GM12874 (cell line): Measurements from ENCODE around the gene SVOP.

Experiments used
- CTCF ChIP-seq: IDR thresholded peaks from 2 replicates; pipeline ENCODE4 v1.5.1; 2011; ENCODE audit warnings: low read depth, mild to moderate bottlenecking, control low read depth, low read length, moderate library complexity; ENCODE audit not compliant: insufficient read depth

SVOP gene, protein sequence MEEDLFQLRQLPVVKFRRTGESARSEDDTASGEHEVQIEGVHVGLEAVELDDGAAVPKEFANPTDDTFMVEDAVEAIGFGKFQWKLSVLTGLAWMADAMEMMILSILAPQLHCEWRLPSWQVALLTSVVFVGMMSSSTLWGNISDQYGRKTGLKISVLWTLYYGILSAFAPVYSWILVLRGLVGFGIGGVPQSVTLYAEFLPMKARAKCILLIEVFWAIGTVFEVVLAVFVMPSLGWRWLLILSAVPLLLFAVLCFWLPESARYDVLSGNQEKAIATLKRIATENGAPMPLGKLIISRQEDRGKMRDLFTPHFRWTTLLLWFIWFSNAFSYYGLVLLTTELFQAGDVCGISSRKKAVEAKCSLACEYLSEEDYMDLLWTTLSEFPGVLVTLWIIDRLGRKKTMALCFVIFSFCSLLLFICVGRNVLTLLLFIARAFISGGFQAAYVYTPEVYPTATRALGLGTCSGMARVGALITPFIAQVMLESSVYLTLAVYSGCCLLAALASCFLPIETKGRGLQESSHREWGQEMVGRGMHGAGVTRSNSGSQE

DNA sequence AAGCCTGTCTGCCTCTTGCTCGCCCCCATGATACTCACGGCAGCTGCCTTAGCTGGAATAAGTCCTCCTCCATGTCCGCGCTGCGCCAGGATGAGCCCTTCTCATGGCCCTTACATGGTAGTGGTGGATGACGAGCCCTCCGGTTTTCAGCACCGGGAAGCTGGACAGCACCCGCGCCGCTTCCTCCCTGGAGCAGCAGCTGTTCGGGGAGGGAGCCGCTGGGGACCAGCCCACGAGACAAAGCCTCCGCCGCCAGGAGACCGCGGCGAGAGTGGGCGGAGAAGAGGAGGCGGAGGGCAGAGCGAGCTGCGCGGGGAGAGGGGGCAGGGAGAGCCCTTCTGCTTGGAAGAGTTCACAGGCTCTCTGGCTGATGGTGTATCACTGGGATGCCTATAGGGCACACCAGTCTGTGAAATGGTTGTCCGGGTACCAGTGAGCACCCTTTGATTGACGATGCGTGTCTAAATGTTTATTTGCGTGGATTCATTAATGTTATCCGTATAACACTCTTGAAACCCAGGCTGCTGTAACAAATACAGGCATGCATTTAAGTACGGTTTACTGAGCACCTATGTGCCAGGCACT is at the start of gene SVOP:
Gene SVOP, minus strand, starts transcription at position 273 of the 585 bp plus-strand sequence. Its CDS starts 200 bp downstream, at position 73.
- no peak for TF ChIP-seq CTCF

DNA sequence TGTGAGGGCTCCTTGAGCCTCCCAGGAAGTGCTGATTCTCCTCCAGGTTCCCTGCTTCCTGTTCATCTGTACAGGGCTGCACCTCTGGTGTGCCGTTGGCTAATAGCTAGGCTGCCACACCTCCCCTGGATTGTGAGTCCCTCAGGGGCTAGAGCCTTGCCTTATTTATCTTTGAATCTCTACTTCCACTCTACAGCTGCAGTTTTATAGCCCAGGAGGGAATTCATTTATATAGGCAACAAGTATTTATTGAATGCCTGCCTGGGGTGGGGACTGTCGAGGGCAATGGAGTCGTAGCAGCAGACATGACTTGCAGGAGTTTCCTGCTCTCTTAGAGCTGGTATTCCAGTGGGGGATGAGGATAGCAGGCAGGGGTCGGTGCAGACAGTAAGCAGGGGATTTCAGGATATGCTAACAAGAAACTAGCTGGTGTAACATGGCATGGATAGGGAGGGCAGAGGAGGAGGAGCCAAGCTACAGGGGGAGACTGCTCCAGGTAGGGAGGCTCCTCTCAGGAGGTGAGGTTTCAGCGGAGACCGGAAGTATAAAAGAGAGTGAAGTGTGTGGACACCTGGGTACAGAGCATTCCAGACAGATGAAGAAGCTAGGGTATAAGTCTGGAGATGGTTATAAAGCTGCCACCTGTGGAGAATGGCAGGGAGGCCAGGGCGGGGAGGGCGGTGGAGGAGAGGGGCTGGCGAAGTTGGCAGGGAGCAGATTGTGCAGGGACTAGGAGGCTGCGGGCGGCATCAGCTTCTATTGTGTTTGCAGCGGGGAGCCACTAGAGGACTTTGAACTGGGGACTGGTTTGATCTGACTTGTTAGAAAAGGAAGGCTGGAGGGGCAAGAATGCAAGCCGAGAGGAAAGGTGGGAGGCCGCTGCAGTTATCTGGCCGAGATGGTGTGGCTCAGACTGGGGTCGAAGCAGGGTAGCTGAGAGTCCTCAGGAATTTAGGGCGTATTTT is 48.7 kb upstream of the SVOP start:
- no peak for TF ChIP-seq CTCF

DNA sequence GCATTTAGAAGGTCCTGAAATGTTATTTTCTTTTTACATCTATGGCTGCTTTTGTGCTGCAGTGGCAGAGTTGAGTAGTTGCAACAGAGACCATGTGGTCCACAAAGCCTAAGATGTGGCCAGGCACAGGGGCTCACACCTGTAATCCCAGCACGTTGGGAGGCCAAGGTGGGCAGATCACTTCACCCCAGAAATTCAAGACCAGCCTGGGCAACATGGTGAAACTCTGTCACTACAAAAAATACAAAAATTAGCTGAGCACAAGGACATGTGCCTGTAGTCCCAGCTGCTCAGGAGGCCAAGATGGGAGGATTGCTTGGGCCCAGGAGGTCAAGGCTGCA is 45.0 kb upstream of the SVOP start:
- TF ChIP-seq CTCF = no peak

- TF ChIP-seq CTCF = no peak
Measured at GRCh38 chr12:109065154-109065852, 44.4 kb upstream of the SVOP start.

- TF ChIP-seq CTCF = no peak
Measured at GRCh38 chr12:109064143-109064542, 43.3 kb upstream of the SVOP start.

DNA sequence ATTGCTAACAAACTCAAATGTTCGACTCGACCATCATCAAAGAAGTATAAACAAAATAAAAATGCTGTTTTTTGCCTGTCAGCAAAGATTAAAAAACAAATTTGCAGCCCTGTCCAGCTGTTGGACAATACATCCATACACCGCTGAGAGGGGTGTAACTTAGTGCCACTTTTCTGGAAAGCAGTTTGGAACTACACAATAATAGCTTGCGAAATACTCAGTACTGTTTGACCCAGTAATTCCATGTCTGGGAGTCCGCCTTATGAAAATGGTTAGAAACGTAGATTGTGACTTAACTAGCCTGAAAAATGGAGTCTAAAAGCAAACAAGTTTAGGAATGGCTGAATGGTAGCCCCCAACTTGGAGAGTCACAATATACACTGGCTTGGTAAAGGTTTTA is 37.9 kb upstream of the SVOP start:
- TF ChIP-seq CTCF = no peak

- no peak for TF ChIP-seq CTCF
Measured at GRCh38 chr12:109057376-109057775, 36.5 kb upstream of the SVOP start.
